Esophagus squamous epithelium (tissue), 4 donors: ENCODE measurements around the gene ICAM3.

Experiments used
- POLR2A ChIP-seq, 4 donors: fragments of 450-650 bp; IDR thresholded peaks; one replicate each; pipeline ENCODE4 v1.6.1; 2017; ENCODE audit warnings: antibody characterized with exemption in 4 of 4, mild to moderate bottlenecking in 4 of 4, moderate library complexity in 3 of 4
- TF ChIP-seq, protein P1 (sequence below), 6 experiments: fragments of 450-650 bp in 4 of 6; fragments of 200-600 bp in 2 of 6; sonication (generic) in 2 of 6; IDR thresholded peaks; one replicate each; pipeline ENCODE4 v1.5.1; 2016 to 2019; ENCODE audit warnings: antibody characterized with exemption in 6 of 6, mild to moderate bottlenecking in 4 of 6, moderate library complexity in 4 of 6

DNA sequence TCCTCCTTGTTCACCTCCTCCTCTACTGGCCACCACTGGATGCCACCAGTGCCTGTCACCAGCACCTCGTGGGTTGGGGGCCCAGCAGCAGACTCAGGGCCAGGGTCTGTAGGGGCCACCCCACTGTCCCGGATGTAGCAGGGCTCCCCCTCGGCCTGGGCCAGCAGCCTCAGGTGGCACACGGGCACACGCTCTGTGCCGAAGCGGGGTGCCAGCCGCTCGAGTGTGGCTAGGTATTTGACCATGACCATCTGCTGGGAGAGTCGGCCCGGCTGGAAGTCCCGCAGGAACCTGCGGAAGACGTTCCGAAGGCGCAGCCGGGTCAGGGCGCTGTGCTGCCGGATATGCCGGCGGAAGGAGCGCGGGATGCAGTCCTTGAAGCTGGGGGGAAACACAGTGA, 26.1 kb upstream of the ICAM3 start:
- TF ChIP-seq, protein P1, sequence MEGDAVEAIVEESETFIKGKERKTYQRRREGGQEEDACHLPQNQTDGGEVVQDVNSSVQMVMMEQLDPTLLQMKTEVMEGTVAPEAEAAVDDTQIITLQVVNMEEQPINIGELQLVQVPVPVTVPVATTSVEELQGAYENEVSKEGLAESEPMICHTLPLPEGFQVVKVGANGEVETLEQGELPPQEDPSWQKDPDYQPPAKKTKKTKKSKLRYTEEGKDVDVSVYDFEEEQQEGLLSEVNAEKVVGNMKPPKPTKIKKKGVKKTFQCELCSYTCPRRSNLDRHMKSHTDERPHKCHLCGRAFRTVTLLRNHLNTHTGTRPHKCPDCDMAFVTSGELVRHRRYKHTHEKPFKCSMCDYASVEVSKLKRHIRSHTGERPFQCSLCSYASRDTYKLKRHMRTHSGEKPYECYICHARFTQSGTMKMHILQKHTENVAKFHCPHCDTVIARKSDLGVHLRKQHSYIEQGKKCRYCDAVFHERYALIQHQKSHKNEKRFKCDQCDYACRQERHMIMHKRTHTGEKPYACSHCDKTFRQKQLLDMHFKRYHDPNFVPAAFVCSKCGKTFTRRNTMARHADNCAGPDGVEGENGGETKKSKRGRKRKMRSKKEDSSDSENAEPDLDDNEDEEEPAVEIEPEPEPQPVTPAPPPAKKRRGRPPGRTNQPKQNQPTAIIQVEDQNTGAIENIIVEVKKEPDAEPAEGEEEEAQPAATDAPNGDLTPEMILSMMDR (IDR thresholded peaks at IDR 0.05): no peak
- TF ChIP-seq POLR2A (IDR thresholded peaks at IDR 0.05): no peak
